Kidney epithelial cell (primary cell): ENCODE data around the gene MED22. TPM values are rescaled to one million over a fixed set of nuclear protein-coding genes. Genes with fewer than 3 reads are reported as not detected.
"Not testable (repeated sequence)": the region's sequence is repeated elsewhere in the genome, so short reads cannot be mapped to it uniquely, and the experiment has no call there.

Experiments
- DNase-seq: peaks from one replicate; pipeline ENCODE4 v3.0.0-alpha.2; 2010; ENCODE audit warnings: low read depth
- H3K27me3 ChIP-seq: 2 replicates; pipeline ENCODE4 v1.6.0; 2011; ENCODE audit warnings: low read length; ENCODE audit not compliant: control insufficient read depth, insufficient read depth
- H3K36me3 ChIP-seq: 2 replicates; pipeline ENCODE4 v1.5.1; 2011; ENCODE audit warnings: low read length; ENCODE audit not compliant: control insufficient read depth, insufficient read depth
- H3K4me3 ChIP-seq: 2 replicates; pipeline ENCODE4 v1.5.1; 2011; ENCODE audit warnings: low read depth, mild to moderate bottlenecking, control low read depth, low read length
- total RNA-seq: library from RNA; depleted of rRNA; stranded (reverse); fragments of >200 nt; gene quantifications from 2 replicates; pipeline ENCODE4 v1.2.3, GENCODE V29; 2015
- TF ChIP-seq, protein P1 (sequence below): IDR thresholded peaks from 2 replicates; pipeline ENCODE4 v1.5.1; 2011; ENCODE audit warnings: mild to moderate bottlenecking, moderate library complexity, low read length, control low read depth, inconsistent platforms; ENCODE audit not compliant: insufficient read depth, poor library complexity, severe bottlenecking

The MED22 gene
- total RNA-seq, 1 donor from 2014 or later = 51.8 TPM

DNA sequence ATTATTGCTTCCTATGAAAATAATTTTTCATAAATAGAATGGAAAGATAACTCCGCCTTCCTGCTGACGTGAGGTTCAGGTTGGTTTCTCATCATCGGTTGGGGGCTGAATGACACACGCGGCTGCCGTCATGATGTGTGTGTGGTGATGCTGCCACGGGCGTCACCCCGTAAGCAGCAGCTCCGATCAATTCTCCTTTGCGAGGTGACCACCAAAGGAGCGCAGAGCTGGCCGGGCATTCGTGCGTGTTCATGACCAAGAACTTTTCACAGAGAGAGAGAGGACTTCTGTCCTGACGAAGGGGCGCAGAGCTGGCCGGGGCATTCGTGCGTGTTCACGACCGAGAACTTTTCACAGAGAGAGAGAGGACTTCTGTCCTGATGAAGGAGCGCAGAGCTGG lies 42.2 kb downstream of the MED22 start:
- Histone ChIP-seq H3K36me3 (no peaks in the 10 kb centered on the region), H3K4me3 (no peak overlapping the region), H3K27me3 (peaks cover 20% of the 10 kb centered on the region)
- DNase-seq = no peak
- TF ChIP-seq, protein P1, sequence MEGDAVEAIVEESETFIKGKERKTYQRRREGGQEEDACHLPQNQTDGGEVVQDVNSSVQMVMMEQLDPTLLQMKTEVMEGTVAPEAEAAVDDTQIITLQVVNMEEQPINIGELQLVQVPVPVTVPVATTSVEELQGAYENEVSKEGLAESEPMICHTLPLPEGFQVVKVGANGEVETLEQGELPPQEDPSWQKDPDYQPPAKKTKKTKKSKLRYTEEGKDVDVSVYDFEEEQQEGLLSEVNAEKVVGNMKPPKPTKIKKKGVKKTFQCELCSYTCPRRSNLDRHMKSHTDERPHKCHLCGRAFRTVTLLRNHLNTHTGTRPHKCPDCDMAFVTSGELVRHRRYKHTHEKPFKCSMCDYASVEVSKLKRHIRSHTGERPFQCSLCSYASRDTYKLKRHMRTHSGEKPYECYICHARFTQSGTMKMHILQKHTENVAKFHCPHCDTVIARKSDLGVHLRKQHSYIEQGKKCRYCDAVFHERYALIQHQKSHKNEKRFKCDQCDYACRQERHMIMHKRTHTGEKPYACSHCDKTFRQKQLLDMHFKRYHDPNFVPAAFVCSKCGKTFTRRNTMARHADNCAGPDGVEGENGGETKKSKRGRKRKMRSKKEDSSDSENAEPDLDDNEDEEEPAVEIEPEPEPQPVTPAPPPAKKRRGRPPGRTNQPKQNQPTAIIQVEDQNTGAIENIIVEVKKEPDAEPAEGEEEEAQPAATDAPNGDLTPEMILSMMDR = no peak

GRCh38 chr9:133304477-133305377 lies 43.2 kb downstream of the MED22 start:
- DNase-seq = no peak
- Histone ChIP-seq H3K4me3 (no peak overlapping the region), H3K36me3 (no peaks in the 10 kb centered on the region), H3K27me3 (peaks cover 20% of the 10 kb centered on the region)
- TF ChIP-seq, protein P1 = no peak

DNA sequence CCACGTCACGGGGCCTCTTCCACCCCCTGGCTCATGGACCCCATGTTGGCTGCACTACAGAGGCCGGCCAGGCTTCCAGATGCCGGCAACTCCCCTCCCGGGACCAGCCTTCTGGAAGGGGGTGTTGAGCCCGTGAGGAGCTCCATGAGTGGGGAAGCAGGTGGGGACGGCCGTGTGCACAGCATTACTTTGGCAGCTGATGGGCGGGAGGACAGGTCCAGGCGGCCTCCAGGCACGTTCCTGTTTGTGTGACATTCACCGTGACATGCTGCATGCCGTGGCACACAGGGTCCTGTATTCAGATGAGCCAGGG lies 43.8 kb downstream of the MED22 start:
- no peak overlapping the region for H3K4me3 ChIP-seq

DNA sequence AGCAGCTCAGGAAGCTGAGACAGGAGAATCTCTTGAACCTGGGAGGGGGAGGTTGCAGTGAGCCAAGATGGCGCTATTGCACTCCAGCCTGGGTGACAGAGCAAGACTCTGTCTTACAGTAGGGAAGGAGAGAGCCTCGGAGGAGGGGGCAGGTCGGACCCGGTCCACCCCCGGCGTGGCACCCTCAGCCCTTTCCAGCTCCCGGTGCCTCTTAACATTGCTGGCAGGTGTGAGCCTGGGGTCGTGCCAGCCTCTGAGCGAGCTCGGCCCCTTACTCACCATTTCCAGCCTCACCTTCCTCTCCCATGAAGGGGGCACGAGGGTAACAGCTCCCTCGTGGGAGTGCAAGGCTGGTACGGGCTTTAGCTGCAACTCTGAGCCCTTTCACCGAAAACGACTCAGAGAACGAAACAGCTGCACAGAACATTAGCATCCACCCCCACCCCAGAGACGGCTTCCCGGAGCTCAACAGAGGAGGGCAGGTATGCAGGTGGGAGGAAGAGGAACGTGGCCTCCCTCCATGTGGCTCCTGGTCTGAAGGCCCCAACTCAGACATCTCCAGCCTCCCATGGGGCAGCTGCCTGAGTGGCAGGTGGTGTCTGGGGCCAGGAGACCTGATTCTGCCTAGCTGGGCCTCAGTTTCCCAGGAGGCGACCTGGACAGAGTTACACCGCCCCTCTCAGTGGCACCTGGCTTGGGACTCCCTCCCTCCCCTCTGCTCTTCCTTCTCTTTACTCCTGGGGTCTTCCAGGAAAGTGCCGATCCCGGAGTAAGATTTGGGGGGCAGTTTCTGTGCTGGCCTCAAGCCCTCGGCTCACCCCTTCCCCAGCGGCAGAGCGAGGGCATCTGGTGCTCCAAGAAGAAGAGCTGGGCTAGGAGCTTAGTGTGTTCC lies 44.4 kb downstream of the MED22 start:
- no peak for DNase-seq
- H3K27me3 ChIP-seq = peaks cover 20% of the 10 kb centered on the region
- H3K4me3 ChIP-seq = no peak overlapping the region
- no peaks in the 10 kb centered on the region for H3K36me3 ChIP-seq
- TF ChIP-seq, protein P1 = no peak

More for the DNA sequence above, 43.8 kb downstream of the MED22 start:
- H3K27me3 ChIP-seq = peaks cover 20% of the 10 kb centered on the region
- TF ChIP-seq, protein P1 = no peak
- no peaks in the 10 kb centered on the region for H3K36me3 ChIP-seq
- no peak for DNase-seq

DNA sequence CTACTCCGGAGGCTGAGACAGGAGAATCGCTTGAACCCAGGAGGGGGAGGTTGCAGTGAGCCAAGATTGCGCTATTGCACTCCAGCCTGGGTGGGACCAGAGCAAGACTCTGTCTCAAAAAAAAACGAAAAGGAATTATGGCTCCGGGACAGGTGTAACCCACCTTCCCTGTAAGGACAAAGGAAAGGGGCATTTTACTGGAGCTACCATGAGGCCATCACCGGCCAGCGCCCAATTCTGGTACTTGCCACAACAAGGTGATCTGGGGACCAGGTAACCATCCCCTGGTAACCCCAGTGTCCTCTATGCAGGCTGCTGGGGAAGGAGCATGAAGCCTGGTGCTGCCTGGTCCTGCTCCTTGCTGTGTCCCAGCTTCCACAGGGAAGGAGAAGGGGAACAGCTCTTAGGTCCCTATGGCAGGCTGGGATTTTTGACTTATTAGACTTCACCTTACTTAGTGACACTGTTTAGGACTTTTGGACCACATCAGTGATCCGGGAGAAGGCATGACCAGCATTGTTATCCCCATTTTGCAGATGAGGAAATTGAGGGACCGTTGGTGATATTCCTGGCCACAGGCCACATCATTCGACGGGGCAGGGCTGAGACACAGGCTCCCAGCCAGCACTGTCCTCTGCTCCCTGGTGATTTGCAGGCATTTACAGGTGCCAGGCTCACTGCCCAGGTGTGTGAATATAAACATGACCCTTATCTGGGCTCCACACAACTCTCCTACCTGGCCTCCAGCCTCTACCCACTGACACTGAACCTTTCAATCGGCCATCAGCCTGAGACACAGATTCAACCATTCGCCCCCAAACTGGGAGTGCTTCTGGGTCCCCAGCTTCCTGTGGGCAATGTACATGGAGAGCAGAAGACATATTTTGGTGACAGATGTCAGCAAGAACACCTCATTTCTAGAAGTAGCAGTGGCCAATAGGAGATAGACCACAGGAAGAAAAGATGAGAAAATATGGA lies 46.4 kb downstream of the MED22 start:
- DNase-seq = no peak
- Histone ChIP-seq H3K27me3 (peaks cover 17% of the 10 kb centered on the region), H3K4me3 (no peak overlapping the region), H3K36me3 (no peaks in the 10 kb centered on the region)
- TF ChIP-seq, protein P1 = no peak

DNA sequence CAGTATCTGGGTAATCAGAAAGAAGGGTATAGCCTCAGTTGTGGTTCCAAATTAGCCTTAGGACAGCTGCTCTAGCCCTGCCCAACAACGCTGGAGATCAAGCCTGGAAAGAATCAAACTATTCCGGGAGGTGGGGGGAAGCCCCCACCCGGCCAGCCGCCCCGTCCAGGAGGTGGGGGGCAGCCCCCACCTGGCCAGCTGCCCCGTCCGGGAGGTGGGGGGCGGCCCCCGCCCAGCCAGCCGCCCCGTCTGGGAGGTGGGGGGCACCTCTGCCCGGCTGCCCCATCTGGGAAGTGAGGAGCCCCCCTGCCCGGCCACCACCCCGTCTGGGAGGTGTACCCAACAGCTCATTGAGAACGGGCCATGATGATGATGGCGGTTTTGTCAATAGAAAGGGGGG lies 47.9 kb downstream of the MED22 start:
- not testable (repeated sequence) for DNase-seq, H3K36me3 ChIP-seq, H3K4me3 ChIP-seq
- peaks cover 17% of the 10 kb centered on the region for H3K27me3 ChIP-seq
